DMS153 treated with DMSO at 0.1 percent for 48 hours (cell line): ENCODE measurements around the gene CLTRN.

ENCODE experiments used
- DNase-seq: peaks from one replicate; lab custom pipeline; 2025; ENCODE audit not compliant: unreplicated experiment; lab: John Stamatoyannopoulos, UW

CLTRN gene

DNA sequence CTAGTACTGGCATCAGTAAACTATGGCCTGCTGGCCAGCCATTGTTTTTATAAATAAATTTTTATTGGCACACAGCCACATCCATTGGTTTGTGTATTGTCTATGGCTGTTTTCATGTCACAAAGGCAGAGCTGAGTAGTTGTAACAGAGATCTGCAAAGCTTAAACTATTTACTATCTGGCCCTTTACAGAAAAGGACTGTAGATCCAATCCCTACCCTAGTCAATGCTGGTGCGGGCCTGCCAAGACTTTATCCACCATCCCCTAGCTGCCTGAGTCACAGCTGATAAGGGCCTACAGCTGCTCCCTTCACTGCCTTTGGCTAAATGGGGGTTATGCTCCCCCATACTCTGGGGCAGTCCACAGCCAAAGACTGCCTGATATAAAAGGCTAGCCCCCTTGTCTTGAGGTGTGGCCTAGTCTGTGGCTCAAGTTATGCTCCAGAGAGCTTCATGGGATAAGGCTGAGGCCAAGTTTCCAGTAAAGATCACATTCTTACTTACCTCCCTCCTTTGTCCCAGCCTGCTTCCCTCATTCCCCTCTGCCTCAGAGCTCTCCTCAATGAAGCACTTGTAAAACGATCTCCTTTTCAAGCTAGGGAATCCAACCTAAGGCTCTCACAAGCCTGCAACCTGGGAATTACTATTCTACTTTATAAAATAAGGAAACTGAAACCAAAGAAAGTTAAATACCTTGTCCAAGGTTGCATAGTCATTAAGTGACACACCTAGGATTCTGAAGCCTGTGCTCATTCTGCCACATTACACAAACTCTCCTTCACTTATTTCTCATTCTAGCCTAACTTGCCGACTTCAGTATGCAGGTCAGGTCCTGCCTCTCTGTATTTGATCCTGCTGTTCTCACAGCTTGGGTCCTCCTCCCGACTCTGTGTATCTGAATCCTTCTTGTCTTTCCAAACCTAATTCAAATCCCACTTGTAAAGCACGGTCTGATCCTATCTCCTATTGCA lies 84.5 kb downstream of the CLTRN start:
- no peak for DNase-seq
